ENCODE results near the gene DOCK4.

DOCK4 gene

DNA sequence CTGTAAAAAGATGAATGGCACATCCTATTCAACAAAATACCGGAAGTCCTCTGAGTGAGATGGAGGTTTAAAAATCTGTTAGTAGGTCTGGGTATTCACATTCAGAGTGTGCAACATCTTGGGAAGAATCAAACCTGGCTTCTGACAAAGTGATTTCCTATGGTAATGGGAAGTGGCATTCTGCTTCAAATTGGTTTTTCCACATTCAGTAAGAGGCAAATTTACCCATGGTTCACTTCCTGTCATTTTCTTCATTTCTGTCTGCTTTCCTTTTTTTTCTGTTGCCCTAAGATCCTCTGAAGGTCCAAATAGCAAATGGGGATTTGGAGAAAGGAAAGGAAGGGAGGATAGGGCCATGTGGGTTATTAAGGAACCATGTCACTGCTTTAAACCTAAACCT lies 218.3 kb downstream of the DOCK4 start:
- no peak for DNase-seq (ENCODE audit: low read depth)
- TF ChIP-seq CTCF (conservative IDR thresholded peaks at IDR 0.05; ENCODE audit: low read depth, low read length), result no peak
- H3K4me3 ChIP-seq (ENCODE audit: low read depth, low read length), result no peak overlapping the region

GRCh38 chr7:111987115-111987826 lies 218.9 kb downstream of the DOCK4 start:
- no peak for TF ChIP-seq CTCF (conservative IDR thresholded peaks at IDR 0.05; ENCODE audit: low read depth, low read length)
- peak; percentile 69 for DNase-seq (ENCODE audit: low read depth)

GRCh38 chr7:111986601-111987000 lies 219.6 kb downstream of the DOCK4 start:
- no peak for TF ChIP-seq CTCF (conservative IDR thresholded peaks at IDR 0.05; ENCODE audit: low read depth, low read length)
- no peak for DNase-seq (ENCODE audit: low read depth)
- no peak overlapping the region for H3K4me3 ChIP-seq (ENCODE audit: low read depth, low read length)

More at GRCh38 chr7:111987115-111987826, 218.9 kb downstream of the DOCK4 start:
- no peak overlapping the region for H3K4me3 ChIP-seq (ENCODE audit: low read depth, low read length)

DNA sequence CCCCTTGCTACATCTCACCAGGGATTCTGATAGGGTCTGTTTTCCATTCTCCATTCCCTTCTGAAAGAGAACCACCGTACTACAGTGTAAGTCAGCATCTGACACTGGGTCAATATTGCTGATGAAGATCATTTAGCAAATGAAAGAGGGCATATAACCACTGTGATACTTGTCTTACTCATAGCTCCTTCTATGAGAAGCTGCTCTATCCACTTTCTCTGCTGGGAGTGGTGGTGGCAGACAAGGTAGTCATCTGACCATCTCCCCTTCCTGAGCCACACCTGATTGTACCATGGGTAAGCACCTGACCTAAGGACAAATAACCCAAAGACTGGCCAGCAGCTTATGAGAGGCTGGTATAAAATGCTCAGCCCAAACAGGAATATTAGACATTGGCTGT lies 220.4 kb downstream of the DOCK4 start:
- H3K4me3 ChIP-seq (ENCODE audit: low read depth, low read length), result no peak overlapping the region
- TF ChIP-seq CTCF (conservative IDR thresholded peaks at IDR 0.05; ENCODE audit: low read depth, low read length), result no peak

GRCh38 chr7:111982804-111983203 lies 223.4 kb downstream of the DOCK4 start:
- DNase-seq (ENCODE audit: low read depth), result peak; percentile 90
- TF ChIP-seq CTCF (conservative IDR thresholded peaks at IDR 0.05; ENCODE audit: low read depth, low read length), result no peak
- no peak overlapping the region for H3K4me3 ChIP-seq (ENCODE audit: low read depth, low read length)

More for the DNA sequence above, 220.4 kb downstream of the DOCK4 start:
- no peak for DNase-seq (ENCODE audit: low read depth)

- no peak for DNase-seq (ENCODE audit: low read depth)
- no peak overlapping the region for H3K4me3 ChIP-seq (ENCODE audit: low read depth, low read length)
- TF ChIP-seq CTCF (conservative IDR thresholded peaks at IDR 0.05; ENCODE audit: low read depth, low read length), result no peak
Observed at GRCh38 chr7:111982133-111982532, 224.1 kb downstream of the DOCK4 start.

- no peak for DNase-seq (ENCODE audit: low read depth)
- no peak for TF ChIP-seq CTCF (conservative IDR thresholded peaks at IDR 0.05; ENCODE audit: low read depth, low read length)
- H3K4me3 ChIP-seq (ENCODE audit: low read depth, low read length), result no peak overlapping the region
Observed at GRCh38 chr7:111980725-111981124, 225.5 kb downstream of the DOCK4 start.
